Neural progenitor cell (in vitro differentiated cells): ENCODE measurements around the gene RHBDL3. TPM values are rescaled to one million over a fixed set of nuclear protein-coding genes. Genes with fewer than 3 reads are reported as not detected.

Experiments
- DNase-seq: peaks from one replicate; pipeline ENCODE4 v3.0.0-alpha.2; 2016; ENCODE audit warnings: low spot score
- H2AFZ ChIP-seq: fragments of 200-600 bp; sonication (generic); replicated peaks from 2 replicates; pipeline ENCODE4 v1.6.1; 2016; ENCODE audit warnings: antibody characterized with exemption
- H3F3A ChIP-seq: fragments of 200-600 bp; sonication (generic); 2 replicates; pipeline ENCODE4 v1.6.1; 2016; ENCODE audit warnings: antibody characterized with exemption, low read depth
- H3K27ac ChIP-seq: fragments of 200-600 bp; sonication (generic); 2 replicates; pipeline ENCODE4 v1.5.1; 2016; ENCODE audit warnings: mild to moderate bottlenecking
- H3K27me3 ChIP-seq: fragments of 200-600 bp; sonication (generic); 2 replicates; pipeline ENCODE4 v1.6.1; 2016; ENCODE audit warnings: mild to moderate bottlenecking, moderate library complexity
- H3K36me3 ChIP-seq: fragments of 200-600 bp; sonication (generic); 2 replicates; pipeline ENCODE4 v1.5.1; 2016
- H3K4me1 ChIP-seq: fragments of 200-600 bp; sonication (generic); 2 replicates; pipeline ENCODE4 v1.6.1; 2016; ENCODE audit warnings: mixed run types
- H3K4me2 ChIP-seq: fragments of 200-600 bp; sonication (generic); 2 replicates; pipeline ENCODE4 v1.6.1; 2016
- H3K4me3 ChIP-seq: fragments of 200-600 bp; sonication (generic); 2 replicates; pipeline ENCODE4 v1.5.1; 2016
- H3K79me2 ChIP-seq: fragments of 200-600 bp; sonication (generic); 2 replicates; pipeline ENCODE4 v1.6.1; 2016; ENCODE audit warnings: low read depth
- H3K9ac ChIP-seq: fragments of 200-600 bp; sonication (generic); 2 replicates; pipeline ENCODE4 v1.6.1; 2016
- H3K9me3 ChIP-seq: fragments of 200-600 bp; sonication (generic); 2 replicates; pipeline ENCODE4 v1.5.1; 2016; ENCODE audit warnings: low read depth
- H4K20me1 ChIP-seq: fragments of 200-600 bp; sonication (generic); 2 replicates; pipeline ENCODE4 v1.6.1; 2016; ENCODE audit warnings: low read depth
- H3K27ac Mint-ChIP-seq: 3 replicates; pipeline ENCODE4 v1.8.0; 2021; ENCODE audit warnings: mixed read lengths
- H3K27me3 Mint-ChIP-seq: 2 replicates; pipeline ENCODE4 v1.8.0; 2022; ENCODE audit warnings: low read depth, mild to moderate bottlenecking, inconsistent platforms, moderate library complexity, mixed read lengths; ENCODE audit not compliant: insufficient read depth
- H3K36me3 Mint-ChIP-seq: 3 replicates; pipeline ENCODE4 v1.8.0; 2021; ENCODE audit warnings: mixed read lengths
- H3K4me1 Mint-ChIP-seq: 3 replicates; pipeline ENCODE4 v1.8.0; 2021; ENCODE audit warnings: mixed read lengths
- H3K4me3 Mint-ChIP-seq: 3 replicates; pipeline ENCODE4 v1.8.0; 2021; ENCODE audit warnings: mild to moderate bottlenecking, moderate library complexity, mixed read lengths
- H3K9me3 Mint-ChIP-seq: 3 replicates; pipeline ENCODE4 v1.8.0; 2020; ENCODE audit warnings: mixed read lengths
- CTCF ChIP-seq: fragments of 200-600 bp; sonication (generic); IDR thresholded peaks from 2 replicates; pipeline ENCODE4 v1.5.1; 2017; ENCODE audit warnings: antibody characterized with exemption, mild to moderate bottlenecking
- EZH2 ChIP-seq: fragments of 200-600 bp; sonication (generic); IDR thresholded peaks from 2 replicates; pipeline ENCODE4 v1.6.1; 2017; ENCODE audit warnings: antibody characterized with exemption, mild to moderate bottlenecking, moderate library complexity
- EZH2phosphoT487 ChIP-seq: fragments of 200-600 bp; sonication (generic); IDR thresholded peaks from 2 replicates; pipeline ENCODE4 v1.6.1; 2017; ENCODE audit warnings: antibody characterized with exemption
- total RNA-seq: library from RNA; depleted of rRNA; stranded (reverse); fragments of >200 nt; gene quantifications from 2 replicates; pipeline ENCODE4 v1.2.3, GENCODE V29; 2015; ENCODE audit warnings: low replicate concordance

The RHBDL3 gene
- total RNA-seq, 1 donor from 2014 or later, result 2.5 TPM

DNA sequence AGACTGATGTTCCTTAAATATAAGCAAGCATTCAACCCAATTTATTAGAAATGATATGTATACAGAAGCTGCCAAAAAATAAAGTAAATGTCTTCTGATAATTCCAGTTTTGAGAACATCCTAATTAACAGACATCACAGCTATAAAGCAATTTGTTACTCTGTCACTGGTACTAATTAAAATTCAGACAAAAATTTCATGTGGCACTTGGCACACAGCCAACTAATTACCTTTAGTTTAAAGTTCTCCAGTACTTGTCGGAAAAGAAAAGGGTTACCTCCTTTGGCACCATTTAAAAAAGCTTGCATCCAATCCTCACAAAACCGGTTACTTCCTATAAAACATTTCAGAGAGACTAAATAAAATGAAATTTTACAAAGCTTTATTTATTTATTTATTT, 67.6 kb downstream of the RHBDL3 start:
- no peaks in the 10 kb centered on the region for H3K79me2 ChIP-seq
- H3K36me3 ChIP-seq, result peaks cover 6% of the 10 kb centered on the region
- H3F3A ChIP-seq, result peaks cover 2% of the 10 kb centered on the region
- Mint-ChIP-seq H3K36me3 (peaks cover 18% of the 10 kb centered on the region), H3K4me1 (no peaks in the 10 kb centered on the region), H3K4me3 (no peak overlapping the region), H3K9me3 (no peaks in the 10 kb centered on the region), H3K27ac (no peak overlapping the region), H3K27me3 (peaks cover 2% of the 10 kb centered on the region)
- no peaks in the 10 kb centered on the region for H3K27me3 ChIP-seq
- TF ChIP-seq EZH2phosphoT487, result no peak
- TF ChIP-seq EZH2, result no peak
- TF ChIP-seq CTCF, result no peak
- H3K4me2 ChIP-seq, result no peak overlapping the region
- H3K27ac ChIP-seq, result no peak overlapping the region
- H4K20me1 ChIP-seq, result no peaks in the 10 kb centered on the region
- H3K4me1 ChIP-seq, result no peaks in the 10 kb centered on the region
- no peak overlapping the region for H3K4me3 ChIP-seq
- no peaks in the 10 kb centered on the region for H3K9me3 ChIP-seq
- H3K9ac ChIP-seq, result no peak overlapping the region
- DNase-seq, result no peak
- H2AFZ ChIP-seq, result no peak overlapping the region

DNA sequence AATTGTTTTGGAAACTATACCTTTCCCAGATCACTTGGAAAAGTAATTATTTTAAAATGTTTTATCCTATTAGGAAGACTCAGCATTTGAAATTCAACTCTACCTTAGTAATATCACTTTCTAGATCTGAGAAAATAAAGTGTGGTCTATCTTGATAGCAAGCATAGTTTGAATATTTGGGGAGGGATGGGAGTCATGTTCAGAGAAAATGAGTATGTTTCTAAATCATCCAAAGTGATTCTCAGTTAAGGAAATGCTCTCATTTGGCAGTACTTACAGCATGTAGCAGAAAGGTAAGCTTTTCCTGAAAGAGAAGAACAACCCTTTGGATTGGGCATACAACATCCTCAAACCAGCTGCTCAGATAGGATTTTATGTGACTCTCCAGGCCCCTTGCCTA, 69.4 kb downstream of the RHBDL3 start:
- no peak overlapping the region for H3K4me2 ChIP-seq
- no peak overlapping the region for H2AFZ ChIP-seq
- peaks cover 20% of the 10 kb centered on the region for H3K36me3 Mint-ChIP-seq
- H3K4me1 Mint-ChIP-seq, result no peaks in the 10 kb centered on the region
- no peaks in the 10 kb centered on the region for H3K9me3 ChIP-seq
- no peak overlapping the region for H3K4me3 Mint-ChIP-seq
- H3K27me3 ChIP-seq, result no peaks in the 10 kb centered on the region
- no peaks in the 10 kb centered on the region for H4K20me1 ChIP-seq
- TF ChIP-seq EZH2 (no peak), EZH2phosphoT487 (no peak)
- no peak overlapping the region for H3K27ac Mint-ChIP-seq
- no peak overlapping the region for H3K27ac ChIP-seq
- no peaks in the 10 kb centered on the region for H3K4me1 ChIP-seq
- peaks cover 6% of the 10 kb centered on the region for H3K36me3 ChIP-seq
- no peaks in the 10 kb centered on the region for H3K79me2 ChIP-seq
- H3K9ac ChIP-seq, result no peak overlapping the region
- no peak for DNase-seq
- no peaks in the 10 kb centered on the region for H3F3A ChIP-seq
- no peaks in the 10 kb centered on the region for H3K9me3 Mint-ChIP-seq
- no peak overlapping the region for H3K4me3 ChIP-seq
- peaks cover 2% of the 10 kb centered on the region for H3K27me3 Mint-ChIP-seq

- H3K9me3 Mint-ChIP-seq, result no peaks in the 10 kb centered on the region
- no peaks in the 10 kb centered on the region for H3F3A ChIP-seq
- H3K9ac ChIP-seq, result no peak overlapping the region
- no peaks in the 10 kb centered on the region for H3K4me1 Mint-ChIP-seq
- H3K79me2 ChIP-seq, result peaks cover under 1% of the 10 kb centered on the region
- H3K36me3 Mint-ChIP-seq, result peaks cover 20% of the 10 kb centered on the region
- no peak overlapping the region for H3K27ac Mint-ChIP-seq
- no peaks in the 10 kb centered on the region for H4K20me1 ChIP-seq
- peaks cover 6% of the 10 kb centered on the region for H3K36me3 ChIP-seq
- peaks cover 2% of the 10 kb centered on the region for H3K27me3 Mint-ChIP-seq
- H2AFZ ChIP-seq, result no peak overlapping the region
- no peaks in the 10 kb centered on the region for H3K27me3 ChIP-seq
- H3K27ac ChIP-seq, result no peak overlapping the region
- DNase-seq, result no peak
- no peak overlapping the region for H3K4me3 Mint-ChIP-seq
- H3K4me1 ChIP-seq, result no peaks in the 10 kb centered on the region
- TF ChIP-seq CTCF (no peak), EZH2 (no peak), EZH2phosphoT487 (no peak)
- no peak overlapping the region for H3K4me3 ChIP-seq
- no peak overlapping the region for H3K4me2 ChIP-seq
- no peaks in the 10 kb centered on the region for H3K9me3 ChIP-seq
Measured at GRCh38 chr17:32335687-32336086, 70.1 kb downstream of the RHBDL3 start.

GRCh38 chr17:32341141-32341856, 75.7 kb downstream of the RHBDL3 start:
- Mint-ChIP-seq H3K27me3 (peaks cover 9% of the 10 kb centered on the region), H3K9me3 (no peaks in the 10 kb centered on the region), H3K27ac (peak overlapping the region; percentile 85), H3K36me3 (peaks cover 6% of the 10 kb centered on the region), H3K4me1 (peaks cover 19% of the 10 kb centered on the region), H3K4me3 (peak overlapping the region; percentile 93)
- Histone ChIP-seq H3K4me3 (peak overlapping the region; percentile 73), H3K4me1 (peaks cover 4% of the 10 kb centered on the region), H3K79me2 (peaks cover 10% of the 10 kb centered on the region), H3K9me3 (no peaks in the 10 kb centered on the region), H3K27me3 (no peaks in the 10 kb centered on the region), H3K36me3 (no peaks in the 10 kb centered on the region), H3K4me2 (peak overlapping the region; percentile 100), H4K20me1 (no peaks in the 10 kb centered on the region), H3F3A (peaks cover 22% of the 10 kb centered on the region), H3K9ac (peak overlapping the region; percentile 82), H3K27ac (no peak overlapping the region), H2AFZ (peak overlapping the region; percentile 92)
- no peak for DNase-seq
- TF ChIP-seq CTCF (peak; percentile 21), EZH2phosphoT487 (no peak), EZH2 (no peak)
